ENCODE measurements around the gene SLC25A51. TPM values are rescaled to one million over a fixed set of nuclear protein-coding genes. Genes with fewer than 3 reads are reported as not detected.

Gene SLC25A51
- total RNA-seq, 1 donor from 2014 or later, result 39.6 TPM

- no peaks in the 10 kb centered on the region for H3K9me3 Mint-ChIP-seq (ENCODE audit: unreplicated experiment)
- Histone ChIP-seq H3K4me3 (ENCODE audit: insufficient read depth, low read depth, low read length) (no peak overlapping the region), H3K4me2 (ENCODE audit: low read length) (no peak overlapping the region), H3K9me3 (ENCODE audit: insufficient read depth, low read depth, low read length) (no peaks in the 10 kb centered on the region), H2AFZ (ENCODE audit: low read depth, low read length) (no peak overlapping the region), H3K27me3 (ENCODE audit: insufficient read depth, low read length) (no peaks in the 10 kb centered on the region), H3K4me1 (ENCODE audit: insufficient read depth, low read length) (peaks cover 83% of the 10 kb centered on the region), H4K20me1 (ENCODE audit: insufficient read depth, low read length) (no peaks in the 10 kb centered on the region), H3K9ac (ENCODE audit: low read length) (no peak overlapping the region), H3K27ac (ENCODE audit: low read depth, low read length) (no peak overlapping the region), H3K36me3 (ENCODE audit: insufficient read depth, low read length) (peaks cover 4% of the 10 kb centered on the region), H3K79me2 (ENCODE audit: insufficient read depth, low read length) (peaks cover 44% of the 10 kb centered on the region)
- H3K4me3 Mint-ChIP-seq (ENCODE audit: unreplicated experiment), result no peak overlapping the region
- TF ChIP-seq EZH2 (IDR thresholded peaks at IDR 0.05; ENCODE audit: insufficient read depth, low read length) (no peak), CTCF (IDR thresholded peaks at IDR 0.05; ENCODE audit: insufficient read depth, low read depth, low read length) (no peak)
- no peak for FAIRE-seq
- peaks cover 62% of the 10 kb centered on the region for H3K4me1 Mint-ChIP-seq (ENCODE audit: low read depth, unreplicated experiment)
- no peaks in the 10 kb centered on the region for H3K27me3 Mint-ChIP-seq (ENCODE audit: low read depth, unreplicated experiment)
- H3K27ac Mint-ChIP-seq (ENCODE audit: unreplicated experiment), result no peak overlapping the region
- no peak for DNase-seq (ENCODE audit: low read depth)
- peaks cover 27% of the 10 kb centered on the region for H3K36me3 Mint-ChIP-seq (ENCODE audit: low read depth, unreplicated experiment)
Observed at GRCh38 chr9:37941253-37941652, 37.3 kb upstream of the SLC25A51 start.

GRCh38 chr9:37939575-37940095 lies 35.7 kb upstream of the SLC25A51 start:
- no peak overlapping the region for H3K9ac ChIP-seq (ENCODE audit: low read length)
- H3K4me2 ChIP-seq (ENCODE audit: low read length), result no peak overlapping the region
- H3K27me3 ChIP-seq (ENCODE audit: insufficient read depth, low read length), result no peaks in the 10 kb centered on the region
- DNase-seq (ENCODE audit: low read depth), result no peak
- no peak overlapping the region for H2AFZ ChIP-seq (ENCODE audit: low read depth, low read length)
- peaks cover 49% of the 10 kb centered on the region for H3K4me1 Mint-ChIP-seq (ENCODE audit: low read depth, unreplicated experiment)
- H3K4me1 ChIP-seq (ENCODE audit: insufficient read depth, low read length), result peaks cover 81% of the 10 kb centered on the region
- H3K36me3 Mint-ChIP-seq (ENCODE audit: low read depth, unreplicated experiment), result peaks cover 21% of the 10 kb centered on the region
- no peak overlapping the region for H3K27ac ChIP-seq (ENCODE audit: low read depth, low read length)
- no peak overlapping the region for H3K4me3 ChIP-seq (ENCODE audit: insufficient read depth, low read depth, low read length)
- no peaks in the 10 kb centered on the region for H3K9me3 Mint-ChIP-seq (ENCODE audit: unreplicated experiment)
- no peak for TF ChIP-seq EZH2 (IDR thresholded peaks at IDR 0.05; ENCODE audit: insufficient read depth, low read length)
- TF ChIP-seq CTCF (IDR thresholded peaks at IDR 0.05; ENCODE audit: insufficient read depth, low read depth, low read length), result no peak
- H3K4me3 Mint-ChIP-seq (ENCODE audit: unreplicated experiment), result no peak overlapping the region
- peaks cover 8% of the 10 kb centered on the region for H3K36me3 ChIP-seq (ENCODE audit: insufficient read depth, low read length)
- H3K9me3 ChIP-seq (ENCODE audit: insufficient read depth, low read depth, low read length), result no peaks in the 10 kb centered on the region
- H3K27me3 Mint-ChIP-seq (ENCODE audit: low read depth, unreplicated experiment), result no peaks in the 10 kb centered on the region
- no peaks in the 10 kb centered on the region for H4K20me1 ChIP-seq (ENCODE audit: insufficient read depth, low read length)
- peaks cover 50% of the 10 kb centered on the region for H3K79me2 ChIP-seq (ENCODE audit: insufficient read depth, low read length)
- no peak for FAIRE-seq
- H3K27ac Mint-ChIP-seq (ENCODE audit: unreplicated experiment), result no peak overlapping the region

GRCh38 chr9:37938121-37938891 lies 34.4 kb upstream of the SLC25A51 start:
- Histone ChIP-seq H3K9ac (ENCODE audit: low read length) (peak overlapping the region; percentile 73), H3K4me3 (ENCODE audit: insufficient read depth, low read depth, low read length) (no peak overlapping the region), H3K4me1 (ENCODE audit: insufficient read depth, low read length) (peaks cover 68% of the 10 kb centered on the region), H3K27me3 (ENCODE audit: insufficient read depth, low read length) (no peaks in the 10 kb centered on the region), H3K27ac (ENCODE audit: low read depth, low read length) (peak overlapping the region; percentile 80), H3K79me2 (ENCODE audit: insufficient read depth, low read length) (peaks cover 56% of the 10 kb centered on the region), H3K4me2 (ENCODE audit: low read length) (peak overlapping the region; percentile 76), H4K20me1 (ENCODE audit: insufficient read depth, low read length) (no peaks in the 10 kb centered on the region), H3K9me3 (ENCODE audit: insufficient read depth, low read depth, low read length) (no peaks in the 10 kb centered on the region), H2AFZ (ENCODE audit: low read depth, low read length) (no peak overlapping the region), H3K36me3 (ENCODE audit: insufficient read depth, low read length) (peaks cover 11% of the 10 kb centered on the region)
- TF ChIP-seq CTCF (IDR thresholded peaks at IDR 0.05; ENCODE audit: insufficient read depth, low read depth, low read length) (no peak), EZH2 (IDR thresholded peaks at IDR 0.05; ENCODE audit: insufficient read depth, low read length) (no peak)
- H3K4me3 Mint-ChIP-seq (ENCODE audit: unreplicated experiment), result no peak overlapping the region
- H3K9me3 Mint-ChIP-seq (ENCODE audit: unreplicated experiment), result no peaks in the 10 kb centered on the region
- peak overlapping the region; percentile 94 for H3K27ac Mint-ChIP-seq (ENCODE audit: unreplicated experiment)
- no peaks in the 10 kb centered on the region for H3K27me3 Mint-ChIP-seq (ENCODE audit: low read depth, unreplicated experiment)
- H3K36me3 Mint-ChIP-seq (ENCODE audit: low read depth, unreplicated experiment), result peaks cover 16% of the 10 kb centered on the region
- DNase-seq (ENCODE audit: low read depth) (peak; percentile 79), FAIRE-seq (peak; percentile 76)
- peaks cover 40% of the 10 kb centered on the region for H3K4me1 Mint-ChIP-seq (ENCODE audit: low read depth, unreplicated experiment)

Data from astrocyte (in vitro differentiated cells and primary cell).